A549 (cell line): ENCODE data around the gene C5AR1. TPM values are rescaled to one million over a fixed set of nuclear protein-coding genes. Genes with fewer than 3 reads are reported as not detected.
A peak's percentile ranks its signal among the peaks of the same experiment; 100 is the strongest.

Experiments used
- ATAC-seq, 2 experiments: fragments of 200-7000 bp in 1 of 2; fragments of >200 bp in 1 of 2; cut with Nextera tagmentation in 1 of 2; cut with Tn5 transposase in 1 of 2; 3 replicates each; pipeline versions ENCODE4 v1.8.0 to v1.9.1; 2018 to 2020; ENCODE audit warnings: mild to moderate bottlenecking in 1 of 2, moderate library complexity in 1 of 2
- CTCF ChIA-PET: fragments of 300-600 bp; sonication (Branson Sonifier 250); formaldehyde crosslinking; extraction: SDS; loops from one replicate; lab custom pipeline; 2021; ENCODE audit warnings: antibody characterized with exemption, inconsistent platforms; lab: Yijun Ruan, JAX
- POLR2A ChIA-PET: fragments of 350-600 bp; formaldehyde crosslinking; extraction: SDS; loops from one replicate; lab custom pipeline; 2021; ENCODE audit warnings: antibody characterized with exemption, inconsistent platforms; lab: Yijun Ruan, JAX
- DNase-seq, 2 experiments: peaks; one replicate each; pipeline versions ENCODE4 v3.0.0 to v3.0.0-alpha.2; 2011 to 2016; ENCODE audit warnings: low read depth in 1 of 2, low spot score in 1 of 2
- FAIRE-seq: peaks from 2 replicates; lab custom pipeline; 2011; peaks lifted over from hg19 to GRCh38; lab: Jason Lieb, UNC
- H3K27ac ChIP-seq, 2 experiments: fragments of >200 bp; sonication (Bioruptor Twin); formaldehyde crosslinking; 3 replicates each; pipeline ENCODE4 v1.5.1; 2016 to 2017
- H3K4me1 ChIP-seq: fragments of >200 bp; sonication (Bioruptor Twin); formaldehyde crosslinking; 3 replicates; pipeline ENCODE4 v1.6.1; 2016
- H3K4me2 ChIP-seq: fragments of >200 bp; sonication (Bioruptor Twin); formaldehyde crosslinking; 3 replicates; pipeline ENCODE4 v1.6.1; 2016
- H3K4me3 ChIP-seq: fragments of >200 bp; sonication (Bioruptor Twin); formaldehyde crosslinking; 3 replicates; pipeline ENCODE4 v1.5.1; 2016
- H3K9me3 ChIP-seq: fragments of >200 bp; sonication (Bioruptor Twin); formaldehyde crosslinking; 3 replicates; pipeline ENCODE4 v1.6.1; 2016
- CHD4 ChIP-seq: fragments of 200-600 bp; sonication (generic); IDR thresholded peaks from 2 replicates; pipeline ENCODE4 v1.6.1; 2016; ENCODE audit warnings: antibody characterized with exemption, mild to moderate bottlenecking, borderline replicate concordance
- EP300 ChIP-seq, 2 experiments: fragments of >200 bp; sonication (Bioruptor Twin); formaldehyde crosslinking; IDR thresholded peaks; 2 replicates in 1 of 2; 3 replicates in 1 of 2; pipeline ENCODE4 v1.6.1; 2016 to 2017
- FOSL2 ChIP-seq, 2 experiments: fragments of 450-650 bp in 1 of 2; fragments of >200 bp in 1 of 2; sonication (Bioruptor Twin) in 1 of 2; formaldehyde crosslinking; IDR thresholded peaks; 2 replicates each; pipeline versions ENCODE4 v1.5.0 to v1.6.1; 2016 to 2020; ENCODE audit warnings: mild to moderate bottlenecking in 1 of 2, moderate library complexity in 1 of 2
- FOXS1 ChIP-seq: fragments of 250-450 bp; sonication (Bioruptor Pico); IDR thresholded peaks from 2 replicates; pipeline ENCODE4 v1.5.0; 2020; ENCODE audit warnings: mild to moderate bottlenecking, moderate library complexity
- GATA3 ChIP-seq: IDR thresholded peaks from 2 replicates; pipeline ENCODE4 v1.6.1; 2012; ENCODE audit warnings: borderline replicate concordance
- HEYL ChIP-seq: fragments of 250-450 bp; sonication (Bioruptor Pico); IDR thresholded peaks from 2 replicates; pipeline ENCODE4 v1.8.0; 2021; ENCODE audit warnings: mild to moderate bottlenecking, moderate library complexity
- JUN ChIP-seq, 2 experiments: fragments of >200 bp; sonication (Bioruptor Twin); formaldehyde crosslinking; IDR thresholded peaks; 2 replicates in 1 of 2; 3 replicates in 1 of 2; pipeline ENCODE4 v1.6.1; 2016 to 2017
- MYC ChIP-seq: IDR thresholded peaks from 2 replicates; pipeline ENCODE4 v1.6.1; 2012; ENCODE audit warnings: mild to moderate bottlenecking, inconsistent platforms, low read length, improper control_type of control experiment, borderline replicate concordance
- NR3C1 ChIP-seq: fragments of >200 bp; sonication (Bioruptor Twin); formaldehyde crosslinking; IDR thresholded peaks from 3 replicates; pipeline ENCODE4 v1.6.1; 2017
- PBX3 ChIP-seq: IDR thresholded peaks from 2 replicates; pipeline ENCODE4 v1.6.1; 2012
- RARB ChIP-seq: fragments of 250-450 bp; sonication (Bioruptor Pico); IDR thresholded peaks from 2 replicates; pipeline ENCODE4 v1.8.0; 2021; ENCODE audit warnings: mild to moderate bottlenecking, moderate library complexity
- RCOR1 ChIP-seq: fragments of 150-350 bp; IDR thresholded peaks from 2 replicates; pipeline ENCODE4 v1.6.1; 2014; ENCODE audit warnings: antibody characterized with exemption, low read length, low read depth
- RFX5 ChIP-seq: fragments of 450-650 bp; IDR thresholded peaks from 2 replicates; pipeline ENCODE4 v1.7.1; 2014; ENCODE audit warnings: antibody characterized with exemption, mild to moderate bottlenecking, moderate library complexity
- SMC3 ChIP-seq: fragments of >200 bp; sonication (Bioruptor Twin); formaldehyde crosslinking; IDR thresholded peaks from 3 replicates; pipeline ENCODE4 v1.6.1; 2018; ENCODE audit warnings: inconsistent platforms
- SREBF2 ChIP-seq: fragments of 450-650 bp; IDR thresholded peaks from 2 replicates; pipeline ENCODE4 v1.6.1; 2014; ENCODE audit warnings: mild to moderate bottlenecking, moderate library complexity
- TFCP2L1 ChIP-seq: fragments of 250-450 bp; sonication (Bioruptor Pico); IDR thresholded peaks from 2 replicates; pipeline ENCODE4 v1.5.0; 2021; ENCODE audit warnings: mild to moderate bottlenecking
- ZFP36 ChIP-seq: fragments of 450-650 bp; IDR thresholded peaks from 2 replicates; pipeline ENCODE4 v1.6.1; 2014; ENCODE audit warnings: borderline replicate concordance; ENCODE audit not compliant: partially characterized antibody
- ZNF302 ChIP-seq: fragments of 250-450 bp; sonication (Bioruptor Pico); IDR thresholded peaks from 2 replicates; pipeline ENCODE4 v1.9.0; 2021; ENCODE audit warnings: inconsistent platforms, mild to moderate bottlenecking, moderate library complexity
- WGBS: methylation state at CpG from one replicate; pipeline ENCODE4 v1.1.6; 2017; ENCODE audit errors: missing lambda C conversion rate; 5-methylcytosine and 5-hydroxymethylcytosine counted together
- polyA plus RNA-seq, 4 experiments: library from polyadenylated mRNA; depleted of rRNA in 3 of 4; stranded (reverse); fragments of >200 nt; fragmentation: RNase III in 1 of 4; extraction: RNeasy Plus Mini Kit Qiagen cat#74134 plus additional on column Dnase treatment in 1 of 4; gene quantifications; 2 replicates in 3 of 4; 3 replicates in 1 of 4; pipeline ENCODE4 v1.2.3, GENCODE V29; 2011 to 2017
- TF ChIP-seq, protein P1 (sequence below): fragments of 450-650 bp; IDR thresholded peaks from 2 replicates; pipeline ENCODE4 v1.6.1; 2014; ENCODE audit warnings: antibody characterized with exemption
- TF ChIP-seq, protein P2 (sequence below): IDR thresholded peaks from 2 replicates; pipeline ENCODE4 v1.6.1; 2012

Gene C5AR1
- polyA plus RNA-seq, 2 of the 4 experiments (the other 2 are of a cell fraction): 1.6 to 3.4 TPM

DNA sequence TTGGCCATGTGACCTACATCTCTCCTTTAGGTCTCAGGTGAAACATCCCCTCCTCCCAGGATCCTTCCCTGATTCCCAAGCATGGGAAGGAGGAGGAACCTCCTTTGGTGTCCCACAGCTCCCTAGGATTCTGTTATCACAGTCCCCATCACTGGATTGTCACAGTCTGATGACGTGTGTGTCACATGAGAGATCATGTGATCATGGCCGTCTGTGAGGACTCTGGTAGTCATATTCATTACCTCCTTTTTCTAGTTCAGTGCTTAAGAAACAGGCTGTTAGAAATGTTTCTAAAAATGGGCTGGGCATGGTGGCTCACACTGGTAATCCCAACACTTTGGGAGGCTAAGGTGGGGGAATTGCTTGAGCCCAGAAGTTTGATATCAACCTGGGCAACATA, 42.4 kb downstream of the C5AR1 start:
- no peak overlapping the region for H3K4me2 ChIP-seq
- ChIA-PET CTCF (interaction anchor here (1.2 to 7.0 kb wide), 3 partner anchors 29 to 58 kb away, joined by 3 to 117 read pairs (median 16); no protein-coding TSS in a partner anchor), POLR2A (no interaction called here)
- 60% methylated on average over 2 of the region's 2 CpGs for WGBS
- no peaks in the 10 kb centered on the region for H3K9me3 ChIP-seq
- no peak overlapping the region for H3K27ac ChIP-seq
- H3K4me1 ChIP-seq: peaks cover 22% of the 10 kb centered on the region
- H3K4me3 ChIP-seq: no peak overlapping the region
- TF ChIP-seq NR3C1: no peak
- TF ChIP-seq, protein P1, sequence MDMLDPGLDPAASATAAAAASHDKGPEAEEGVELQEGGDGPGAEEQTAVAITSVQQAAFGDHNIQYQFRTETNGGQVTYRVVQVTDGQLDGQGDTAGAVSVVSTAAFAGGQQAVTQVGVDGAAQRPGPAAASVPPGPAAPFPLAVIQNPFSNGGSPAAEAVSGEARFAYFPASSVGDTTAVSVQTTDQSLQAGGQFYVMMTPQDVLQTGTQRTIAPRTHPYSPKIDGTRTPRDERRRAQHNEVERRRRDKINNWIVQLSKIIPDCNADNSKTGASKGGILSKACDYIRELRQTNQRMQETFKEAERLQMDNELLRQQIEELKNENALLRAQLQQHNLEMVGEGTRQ: peak; percentile 84
- no peak for TF ChIP-seq SREBF2
- no peak for TF ChIP-seq RFX5
- no peak for ATAC-seq
- no peak for FAIRE-seq
- DNase-seq: peak in 1 of 2 experiments; percentile 35

DNA sequence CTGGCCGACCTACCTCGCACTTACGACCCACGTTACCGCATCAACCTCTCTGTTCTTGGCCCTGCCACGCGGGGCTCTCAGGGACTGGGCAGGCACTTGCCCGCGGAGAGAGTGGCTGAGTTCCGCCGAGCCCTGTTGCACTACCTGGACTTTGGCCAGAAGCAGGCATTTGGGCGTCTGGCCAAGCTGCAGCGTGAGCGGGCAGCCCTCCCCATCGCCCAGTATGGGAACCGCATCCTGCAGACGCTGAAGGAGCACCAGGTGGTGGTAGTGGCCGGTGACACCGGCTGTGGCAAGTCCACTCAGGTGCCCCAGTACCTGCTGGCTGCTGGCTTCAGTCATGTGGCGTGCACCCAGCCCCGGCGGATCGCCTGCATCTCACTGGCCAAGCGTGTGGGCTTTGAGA, 43.6 kb downstream of the C5AR1 start:
- H3K4me1 ChIP-seq: peaks cover 22% of the 10 kb centered on the region
- WGBS: 95% methylated on average over 24 of the region's 24 CpGs
- DNase-seq: no peak
- CTCF ChIA-PET: interaction anchor here (0.6 to 7.8 kb wide), 5 partner anchors 21 to 59 kb away, joined by 3 to 117 read pairs (median 16); no protein-coding TSS in a partner anchor
- no peaks in the 10 kb centered on the region for H3K9me3 ChIP-seq
- POLR2A ChIA-PET: no interaction called here
- FAIRE-seq: no peak
- TF ChIP-seq JUN (IDR thresholded peaks at IDR 0.05) (no peak), HEYL (no peak), ZNF302 (CRISPR knock-in tag) (no peak), FOSL2 (IDR thresholded peaks at IDR 0.05) (no peak), FOSL2 (CRISPR knock-in tag; IDR thresholded peaks at IDR 0.05) (no peak), GATA3 (no peak), MYC (no peak), CHD4 (no peak), SMC3 (no peak), FOXS1 (no peak), RARB (CRISPR knock-in tag) (no peak), TFCP2L1 (CRISPR knock-in tag) (no peak), EP300 (IDR thresholded peaks at IDR 0.05) (no peak), PBX3 (no peak)
- TF ChIP-seq, protein P2, sequence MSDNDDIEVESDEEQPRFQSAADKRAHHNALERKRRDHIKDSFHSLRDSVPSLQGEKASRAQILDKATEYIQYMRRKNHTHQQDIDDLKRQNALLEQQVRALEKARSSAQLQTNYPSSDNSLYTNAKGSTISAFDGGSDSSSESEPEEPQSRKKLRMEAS: no peak
- H3K27ac ChIP-seq: no peak overlapping the region
- no peak for ATAC-seq
- H3K4me2 ChIP-seq: no peak overlapping the region
- H3K4me3 ChIP-seq: no peak overlapping the region

GRCh38 chr19:47356900-47357299, 47.2 kb downstream of the C5AR1 start:
- TF ChIP-seq ZFP36: no peak
- no peak for TF ChIP-seq NR3C1
- TF ChIP-seq RCOR1: no peak
- TF ChIP-seq, all 56 proteins: peak for 0
- H3K4me3 ChIP-seq: no peak overlapping the region
- CTCF ChIA-PET: interaction anchor here (0.6 to 9.6 kb wide), 13 partner anchors 8 to 351 kb away, joined by 3 to 103 read pairs (median 5); partner anchors contain the start of gene DHX34
- DNase-seq (no peak), FAIRE-seq (no peak), ATAC-seq (no peak)
- H3K4me1 ChIP-seq: no peaks in the 10 kb centered on the region
- 90% methylated on average over 6 of the region's 6 CpGs for WGBS
- POLR2A ChIA-PET: interaction anchor here (1.1 kb wide), 1 partner anchor 8 kb away, joined by 3 read pairs; no protein-coding TSS in a partner anchor
- H3K27ac ChIP-seq: no peak overlapping the region
- no peak overlapping the region for H3K4me2 ChIP-seq
- no peaks in the 10 kb centered on the region for H3K9me3 ChIP-seq
